Adipose tissue (tissue), 3 donors: ENCODE measurements around the gene SLC22A7. TPM values are rescaled to one million over a fixed set of nuclear protein-coding genes. Genes with fewer than 3 reads are reported as not detected.

Experiments
- H3K27ac ChIP-seq: one replicate; pipeline ENCODE4 v1.5.1; 2013; ENCODE audit warnings: low read depth, low read length
- WGBS, 3 donors: extraction: QIAGEN DNeasy Blood & Tissue Kit; methylation state at CpG; one replicate each; pipeline ENCODE4 v1.1.7; 2013; 5-methylcytosine and 5-hydroxymethylcytosine counted together
- polyA plus RNA-seq, 3 donors: library from polyadenylated mRNA; stranded (reverse); fragments of 200-250 nt; gene quantifications; one replicate each; pipeline ENCODE4 v1.2.3, GENCODE V29; 2013
- donor health status: healthy with polysubstance abuse.
- donor health status: Bipolar disorder and iron deficiency.
- donor health status: healthy.

SLC22A7 gene
- polyA plus RNA-seq, 3 donors, result not detected

DNA sequence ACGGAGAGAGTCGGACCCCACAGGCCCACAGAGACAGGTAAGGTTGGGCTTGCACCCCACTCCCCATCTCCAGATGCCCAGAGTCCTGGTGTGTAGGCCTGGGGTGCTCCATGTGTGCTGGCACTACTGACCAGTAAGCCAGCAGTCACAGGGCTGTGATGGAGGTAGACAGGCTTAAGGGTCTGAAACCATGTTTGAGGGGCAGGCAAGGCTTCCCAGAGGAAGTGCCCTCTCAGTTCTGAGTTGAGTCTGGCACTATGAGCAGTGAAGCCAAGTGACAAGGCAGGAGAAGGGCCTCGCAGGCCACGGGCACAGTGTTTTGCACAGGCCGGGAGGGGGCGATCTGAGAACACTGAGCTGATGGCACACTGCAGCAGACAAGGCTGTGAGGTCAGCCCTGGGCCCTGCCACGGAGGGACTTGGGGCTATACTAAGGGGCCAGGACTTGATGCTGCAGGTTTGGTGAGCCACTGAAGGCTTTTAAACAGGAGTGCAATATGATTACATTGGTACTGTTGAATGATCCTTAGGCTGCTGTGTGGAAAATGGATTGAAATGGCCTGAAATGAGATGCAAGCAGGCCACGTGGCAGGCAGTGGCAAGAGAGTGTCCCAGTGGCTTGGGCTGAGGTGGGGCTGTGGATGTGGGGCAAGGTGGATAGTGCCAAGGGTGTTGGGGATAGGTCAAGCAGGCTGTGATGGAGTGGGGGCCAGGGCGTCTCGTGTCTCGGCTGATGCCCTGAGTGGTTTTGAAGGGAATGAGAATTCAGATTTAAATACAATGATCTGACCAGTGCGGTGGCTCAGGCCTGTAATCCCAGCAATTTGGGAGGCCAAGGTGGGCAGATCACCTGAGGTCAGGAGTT is 34.5 kb upstream of the SLC22A7 start:
- WGBS, 3 donors, result 55 to 57% (median 57%) methylated on average over 12 of the region's 12 CpGs
- no peak overlapping the region for H3K27ac ChIP-seq

DNA sequence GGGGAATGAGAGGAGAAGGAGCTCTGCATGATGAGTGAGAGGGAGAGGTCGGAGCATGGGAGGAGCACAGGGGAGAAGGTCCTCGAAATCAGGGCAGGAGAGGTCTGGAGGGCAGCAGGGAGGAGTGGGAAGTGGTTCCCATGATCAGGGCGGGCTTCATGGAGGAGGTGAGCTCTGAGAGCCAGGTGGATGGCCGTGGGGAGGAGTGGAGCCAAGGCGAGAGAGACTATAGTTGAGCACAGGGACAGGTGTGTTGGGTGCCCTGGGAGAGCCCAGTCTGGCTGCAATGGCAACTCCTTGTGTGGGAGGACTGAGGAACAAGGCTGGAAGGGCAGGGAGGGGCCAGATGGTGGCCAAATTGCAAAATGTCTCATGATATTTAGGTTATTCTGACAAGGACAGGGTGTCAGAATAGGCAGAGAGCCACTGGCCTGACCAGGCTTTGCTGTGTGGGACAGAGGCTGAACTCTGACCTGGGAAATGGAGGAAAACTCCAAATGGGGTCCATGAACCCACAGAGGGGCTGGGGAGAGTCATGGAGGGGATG is 33.4 kb upstream of the SLC22A7 start:
- H3K27ac ChIP-seq, result no peak overlapping the region
- 83 to 90% (median 86%) methylated on average over 5 of the region's 5 CpGs for WGBS, 3 donors

DNA sequence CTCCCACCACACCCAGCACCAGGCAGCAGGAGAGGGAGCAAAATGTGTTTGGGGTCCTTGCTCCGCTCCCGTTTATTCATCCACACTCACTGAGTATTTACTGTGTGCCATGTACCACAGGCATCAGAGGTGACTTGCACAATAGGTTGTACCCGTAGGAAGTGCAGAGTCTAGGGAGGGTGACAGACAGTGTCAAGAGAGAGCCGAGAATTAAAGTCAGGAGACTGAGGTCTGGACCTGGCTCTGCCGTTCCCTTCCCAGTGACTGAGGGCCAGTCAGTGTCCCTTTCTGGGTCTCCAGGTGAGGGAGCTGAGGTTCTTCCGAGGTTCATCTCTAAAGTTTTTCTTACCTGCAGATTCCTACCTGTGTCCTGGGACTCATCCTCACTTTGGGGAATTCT is 32.5 kb upstream of the SLC22A7 start:
- WGBS, 3 donors, result 85 to 94% (median 93%) methylated on average over 6 of the region's 6 CpGs

DNA sequence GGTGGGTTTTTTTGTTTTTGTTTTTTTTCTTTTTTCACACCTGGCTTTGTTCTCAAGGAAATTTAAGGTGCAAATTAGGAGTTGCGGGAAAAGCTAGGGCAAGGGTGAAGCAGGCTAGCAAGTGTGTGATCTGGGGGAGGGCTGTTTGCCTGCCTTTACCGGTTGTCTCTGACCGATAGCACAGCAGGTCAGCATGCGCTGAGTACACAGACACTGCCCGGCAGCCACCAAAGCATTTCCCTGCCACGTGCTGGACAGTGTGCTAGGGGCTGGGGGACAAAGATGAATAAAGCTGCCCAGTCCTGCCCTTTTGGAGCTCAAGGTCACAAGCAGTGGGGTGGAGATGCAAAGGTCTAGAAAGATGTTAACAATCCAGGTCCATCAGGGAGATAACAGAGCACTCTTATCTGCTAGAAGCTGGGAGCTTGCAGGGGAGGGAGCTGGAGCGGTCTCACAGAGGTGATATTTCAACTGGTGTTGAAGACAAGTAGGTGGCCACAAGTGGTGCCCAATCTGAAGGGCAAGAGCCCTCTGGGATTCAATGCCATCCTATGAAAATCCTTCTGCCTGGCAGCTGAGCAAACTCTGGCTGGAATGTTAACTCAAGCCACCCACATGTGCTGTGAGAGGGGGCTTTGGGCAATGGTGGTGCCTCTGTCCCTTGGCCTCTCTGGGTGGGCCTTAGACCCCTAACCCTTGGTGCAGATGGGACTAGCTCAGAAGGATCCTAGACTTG is 30.3 kb upstream of the SLC22A7 start:
- no peak overlapping the region for H3K27ac ChIP-seq
- 39 to 84% (median 77%) methylated on average over 7 of the region's 7 CpGs for WGBS, 3 donors

More for the DNA sequence above, 32.5 kb upstream of the SLC22A7 start:
- no peak overlapping the region for H3K27ac ChIP-seq

DNA sequence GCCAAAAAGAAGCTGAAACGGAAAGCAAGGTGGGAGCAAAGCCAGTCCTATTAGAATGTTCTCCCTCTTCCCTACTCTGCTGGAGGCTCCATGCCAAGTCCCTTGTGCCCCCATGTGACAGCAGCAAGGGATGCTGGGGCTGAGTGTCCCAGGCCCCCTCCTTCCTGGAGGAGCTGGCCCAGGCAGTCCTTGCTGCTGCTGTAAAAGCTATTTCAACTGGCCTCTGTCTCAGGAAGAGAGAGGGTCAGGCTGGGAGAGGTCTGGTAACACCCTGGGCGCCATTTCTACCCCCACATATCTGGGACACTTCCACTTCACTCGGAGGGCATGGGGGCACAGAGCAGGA is 29.7 kb upstream of the SLC22A7 start:
- no peak overlapping the region for H3K27ac ChIP-seq
- WGBS, 3 donors, result 50 to 73% (median 51%) methylated on average over 3 of the region's 3 CpGs

DNA sequence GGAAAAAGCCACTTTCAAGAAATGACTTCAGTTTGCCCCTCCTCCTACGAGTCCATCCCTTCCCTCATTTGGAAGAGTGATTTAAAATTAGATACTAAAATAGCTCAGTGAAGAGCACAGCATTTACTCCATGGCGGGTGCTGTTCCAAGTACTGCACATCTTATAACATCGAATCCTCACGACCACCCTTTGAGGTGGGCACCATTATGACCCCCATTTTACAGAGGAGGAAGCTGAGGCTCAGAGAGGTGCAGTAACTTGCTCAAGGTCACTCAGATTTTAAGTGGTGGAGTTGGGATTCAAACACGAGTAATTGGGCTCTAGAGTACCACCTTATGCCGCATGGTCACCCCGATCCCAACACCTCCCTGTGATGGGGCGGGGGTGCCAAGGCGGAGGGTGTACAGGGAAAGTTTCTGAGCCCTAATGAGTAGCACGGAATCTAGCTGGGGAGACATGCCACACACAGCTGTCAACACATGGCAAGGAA is 29.2 kb upstream of the SLC22A7 start:
- WGBS, 3 donors, result 60 to 76% (median 70%) methylated on average over 10 of the region's 10 CpGs
- H3K27ac ChIP-seq, result no peak overlapping the region

DNA sequence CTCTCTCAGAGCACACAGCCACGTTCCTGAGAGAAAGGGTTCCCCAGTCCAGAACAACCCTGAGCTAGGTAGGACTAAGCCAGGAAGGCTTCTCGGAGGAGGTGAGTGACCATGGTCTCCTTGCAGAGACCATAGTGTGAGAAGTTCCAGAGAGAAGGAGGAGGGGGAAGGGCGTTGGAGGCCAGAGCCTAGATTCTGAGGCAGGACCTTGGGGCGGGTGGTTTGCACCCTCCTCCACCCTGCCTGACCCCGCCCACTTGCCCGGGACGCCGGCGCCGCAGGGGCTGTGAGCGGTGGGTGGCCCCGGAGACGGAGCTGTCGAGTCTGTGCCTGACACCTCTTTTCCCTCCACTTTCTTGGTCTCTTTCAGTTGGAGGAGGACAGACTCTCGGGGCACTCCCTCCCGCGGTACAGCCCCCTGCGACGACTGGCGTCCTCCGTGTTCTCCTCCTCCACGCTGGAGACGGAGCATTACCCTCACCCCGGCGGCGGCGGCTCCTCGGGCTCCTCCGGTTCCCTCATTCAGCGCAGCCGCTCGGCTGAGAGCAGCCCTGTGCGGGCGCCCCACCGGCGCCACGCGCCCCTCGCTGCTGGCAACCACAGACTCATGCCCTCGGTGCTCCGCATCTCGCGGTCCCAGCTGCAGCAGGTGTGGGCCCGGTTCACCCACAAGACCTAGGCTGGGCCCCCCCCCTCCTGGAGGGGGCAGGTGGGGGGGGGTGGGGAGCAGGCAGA is 28.6 kb upstream of the SLC22A7 start:
- no peak overlapping the region for H3K27ac ChIP-seq
- 5 to 6% (median 6%) methylated on average over 38 to 44 of the region's 44 CpGs for WGBS, 3 donors

DNA sequence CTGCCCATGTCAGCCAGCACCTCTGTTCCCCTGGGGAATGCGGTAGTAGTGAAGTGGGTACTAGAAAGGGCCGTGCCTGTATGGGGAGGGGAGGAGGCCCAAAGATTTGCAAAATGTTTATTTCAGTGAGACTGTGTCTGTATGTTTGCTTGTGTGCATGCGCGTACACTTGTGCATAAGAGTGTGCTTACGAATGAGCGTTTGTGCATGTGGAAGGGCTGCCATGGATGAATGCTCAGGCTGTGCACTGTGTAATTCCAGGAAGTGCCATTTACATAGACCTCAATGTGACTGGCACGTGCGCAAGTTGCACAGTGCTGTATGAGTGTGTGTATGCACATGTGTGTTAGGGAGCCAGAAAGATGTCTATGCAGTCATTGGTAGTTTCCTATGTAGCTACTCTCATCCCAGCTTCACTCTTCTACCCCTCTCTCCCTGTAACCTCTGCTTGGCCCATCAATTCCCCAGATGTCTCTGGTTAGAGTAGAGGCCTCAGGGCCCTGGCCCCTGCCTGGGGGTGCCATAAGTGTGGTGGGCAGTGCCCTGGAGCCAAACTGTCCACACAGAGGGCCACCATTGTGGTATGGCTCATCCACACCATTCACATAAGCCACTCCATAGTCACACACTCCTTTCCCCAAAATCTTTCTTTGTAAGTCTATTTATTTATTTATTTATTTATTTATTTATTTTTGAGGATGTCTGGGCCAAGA is 26.8 kb upstream of the SLC22A7 start:
- no peak overlapping the region for H3K27ac ChIP-seq
- WGBS, 3 donors, result 85 to 91% (median 88%) methylated on average over 8 of the region's 8 CpGs

DNA sequence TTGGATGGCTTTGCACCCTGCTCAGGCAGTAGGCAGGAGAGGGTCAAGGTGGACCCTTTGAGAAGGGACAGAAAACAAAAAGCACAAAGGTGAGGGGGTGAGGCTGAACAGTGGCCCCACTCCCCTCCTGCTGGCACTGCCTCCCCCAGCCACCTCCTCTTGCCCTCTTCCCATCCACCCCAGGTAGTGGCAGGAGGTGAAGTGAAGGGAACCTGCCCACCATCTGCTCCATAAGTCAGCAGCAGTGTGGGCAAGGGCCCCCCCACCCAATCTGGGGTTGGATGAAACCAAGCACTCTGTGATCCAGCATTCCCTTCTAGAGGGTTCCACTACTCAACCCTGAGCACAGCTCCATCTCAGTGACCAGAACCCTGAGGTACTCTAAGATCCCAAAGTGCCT is 26.1 kb upstream of the SLC22A7 start:
- no peak overlapping the region for H3K27ac ChIP-seq

DNA sequence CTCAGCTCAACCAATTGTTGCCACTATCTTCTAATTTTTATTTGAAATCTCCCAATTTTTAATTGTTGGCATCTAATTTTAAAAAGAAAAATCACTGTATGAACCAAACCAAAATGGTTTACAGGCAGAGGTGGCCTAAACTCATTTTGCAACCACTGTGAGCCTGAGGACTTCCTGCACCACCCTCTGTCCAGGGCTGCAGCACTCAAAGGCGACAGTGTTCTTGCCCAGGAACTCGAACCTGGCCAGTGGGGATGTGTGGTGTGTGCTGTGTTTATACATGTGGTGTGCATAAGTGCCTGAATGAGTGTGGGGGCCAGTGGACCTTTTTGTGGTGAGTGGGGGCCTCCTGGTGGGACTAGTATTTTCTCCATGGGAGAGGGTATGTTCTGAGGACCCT is 24.4 kb upstream of the SLC22A7 start:
- no peak overlapping the region for H3K27ac ChIP-seq
- WGBS, 3 donors, result 60 to 68% (median 64%) methylated on average over 2 of the region's 2 CpGs

DNA sequence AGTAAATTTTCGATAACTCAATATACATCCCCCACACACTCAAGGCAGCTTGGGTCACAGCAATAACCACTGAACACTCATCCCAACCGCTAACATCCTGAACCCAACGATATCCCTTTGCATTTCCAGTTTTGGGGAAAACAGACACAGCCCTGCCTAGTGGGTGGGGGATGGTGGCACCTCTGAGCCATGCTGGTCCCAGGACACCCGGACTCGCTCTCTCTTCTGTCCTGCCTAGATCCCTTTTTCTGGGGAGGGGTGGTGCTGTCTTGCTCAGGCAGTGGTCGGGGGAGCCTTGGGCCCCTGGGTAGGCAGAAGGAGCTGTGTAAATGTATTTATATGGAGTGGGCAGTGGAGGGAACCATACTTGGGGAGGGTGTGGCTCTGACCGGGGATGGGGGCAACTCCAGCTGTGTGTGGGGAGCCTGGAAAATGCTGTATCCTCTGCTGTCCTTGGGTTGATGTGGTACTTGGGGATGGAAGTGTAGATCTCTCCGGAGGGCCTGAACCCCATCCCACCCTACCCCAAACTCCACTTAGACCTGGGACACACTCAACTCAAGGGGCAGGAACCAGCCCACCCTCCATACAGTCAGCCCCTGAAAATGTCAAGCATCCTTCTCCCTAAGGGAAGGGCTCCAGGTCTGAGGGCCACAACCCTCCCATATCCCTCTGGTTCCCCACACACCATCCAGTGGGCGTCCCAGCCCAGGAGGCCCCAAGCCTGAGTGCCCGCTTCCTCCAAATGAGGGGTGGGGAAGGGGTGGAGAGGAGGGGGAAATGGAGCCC is 23.7 kb upstream of the SLC22A7 start:
- WGBS, 3 donors, result 71 to 82% (median 77%) methylated on average over 10 of the region's 10 CpGs

DNA sequence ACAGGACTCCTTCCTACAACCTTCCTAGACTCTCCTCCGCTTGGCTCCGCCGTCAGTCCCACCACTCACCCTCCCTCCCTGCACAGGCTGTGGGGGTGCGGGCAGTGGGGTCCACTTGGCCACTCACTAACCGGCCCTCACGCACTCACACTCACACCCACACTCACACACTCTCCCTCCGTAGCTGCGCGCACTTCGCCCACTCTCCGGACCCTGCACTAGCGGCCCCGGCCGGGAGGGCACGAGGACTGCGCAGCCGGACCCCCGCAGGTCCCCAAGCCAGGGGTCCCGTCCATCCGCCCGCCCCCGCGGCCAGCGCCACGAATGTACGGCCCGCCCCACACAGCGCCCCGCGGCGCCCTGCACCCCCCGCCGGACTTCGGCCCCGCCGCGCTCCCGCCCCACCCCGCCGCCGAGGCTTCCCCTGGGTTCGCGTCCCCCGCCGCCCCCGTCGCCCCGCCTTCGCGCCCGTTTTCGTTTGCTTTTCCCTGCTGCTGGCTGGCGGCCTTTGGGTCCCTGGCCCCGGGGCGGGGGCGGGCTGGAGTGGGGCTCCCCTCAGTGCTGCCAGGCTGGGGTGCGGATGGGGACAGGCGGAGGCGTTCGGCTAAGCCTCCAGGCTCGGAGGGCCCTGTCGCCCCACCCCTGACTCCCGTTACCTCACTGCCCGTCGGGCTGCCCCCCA is 23.0 kb upstream of the SLC22A7 start:
- no peak overlapping the region for H3K27ac ChIP-seq

More for the DNA sequence above, 23.7 kb upstream of the SLC22A7 start:
- no peak overlapping the region for H3K27ac ChIP-seq

DNA sequence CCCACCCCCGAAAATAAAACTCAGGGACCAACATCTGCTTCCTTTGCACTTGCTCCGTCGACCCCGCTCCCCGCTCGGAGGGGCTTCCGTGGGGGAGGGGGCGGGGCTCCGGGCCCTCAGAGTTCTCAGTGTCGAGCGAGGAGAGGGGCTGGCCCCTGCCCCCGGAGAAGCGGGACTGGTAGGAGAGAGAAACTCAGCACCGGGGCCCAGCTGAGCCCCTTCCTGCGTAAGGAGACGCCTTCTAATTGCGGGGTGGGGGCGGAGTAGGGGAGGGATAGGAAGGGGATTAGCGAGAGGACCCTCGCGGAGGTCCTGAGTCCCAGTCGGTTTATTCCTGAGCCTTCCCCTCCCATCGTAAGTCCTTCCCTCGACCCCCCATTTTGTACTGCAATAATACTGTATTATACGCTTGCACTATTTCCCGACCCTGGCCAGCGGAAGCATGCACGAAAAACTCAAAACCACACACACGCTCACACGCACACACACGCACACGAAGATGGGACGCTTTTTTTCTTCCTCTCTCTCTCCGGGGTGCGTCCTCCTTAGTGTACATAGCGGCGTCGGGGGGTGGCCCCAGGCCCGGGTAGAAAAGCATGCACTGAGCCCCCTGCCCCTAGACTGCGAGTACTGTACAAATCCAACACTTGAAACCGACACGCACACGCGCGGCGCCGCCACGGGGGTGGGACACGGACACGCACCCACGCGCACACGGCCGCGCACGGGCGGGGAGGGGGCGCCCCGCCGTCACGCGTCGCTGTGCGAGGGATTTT is 22.1 kb upstream of the SLC22A7 start:
- 18 to 39% (median 21%) methylated on average over 64 of the region's 64 CpGs for WGBS, 3 donors
- no peak overlapping the region for H3K27ac ChIP-seq

More for the DNA sequence above, 23.0 kb upstream of the SLC22A7 start:
- 4 to 5% (median 4%) methylated on average over 56 to 65 of the region's 65 CpGs for WGBS, 3 donors

DNA sequence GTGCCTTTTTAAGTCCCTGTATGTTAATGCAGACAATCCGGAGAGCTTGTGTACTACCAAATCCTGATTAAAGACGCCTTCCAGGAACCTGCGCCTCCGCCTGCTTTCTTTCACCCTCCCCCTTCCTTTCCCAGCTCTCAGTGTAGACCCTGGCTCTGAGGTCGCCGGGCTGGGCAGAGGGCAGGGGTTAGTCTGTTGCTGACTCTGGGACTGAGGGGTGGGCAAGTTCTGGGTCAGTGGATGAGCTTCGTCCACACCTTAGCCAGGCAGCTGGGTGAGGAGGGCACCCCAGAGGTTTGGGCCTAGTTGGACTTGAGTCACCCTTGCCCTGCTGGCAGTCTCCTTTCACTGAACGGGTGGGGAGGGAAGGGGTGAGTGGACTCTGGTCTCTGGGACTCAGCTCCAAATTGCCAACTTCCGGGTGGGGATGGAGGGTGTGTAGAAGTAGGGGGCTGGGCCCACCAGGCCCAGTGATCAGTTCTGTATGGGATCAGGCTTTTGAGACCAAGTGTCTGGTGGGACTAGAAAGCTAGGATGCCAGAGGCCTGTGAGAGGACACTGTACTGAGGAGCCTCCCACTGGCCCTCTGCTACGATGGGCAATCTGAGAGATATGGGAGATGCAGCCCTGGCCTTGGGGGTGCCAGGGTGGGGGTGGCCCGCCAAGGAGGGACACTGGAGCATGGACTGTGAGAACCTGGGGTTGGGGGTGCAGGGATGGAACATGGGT is 21.3 kb upstream of the SLC22A7 start:
- H3K27ac ChIP-seq, result no peak overlapping the region
- 83 to 88% (median 87%) methylated on average over 11 of the region's 11 CpGs for WGBS, 3 donors

DNA sequence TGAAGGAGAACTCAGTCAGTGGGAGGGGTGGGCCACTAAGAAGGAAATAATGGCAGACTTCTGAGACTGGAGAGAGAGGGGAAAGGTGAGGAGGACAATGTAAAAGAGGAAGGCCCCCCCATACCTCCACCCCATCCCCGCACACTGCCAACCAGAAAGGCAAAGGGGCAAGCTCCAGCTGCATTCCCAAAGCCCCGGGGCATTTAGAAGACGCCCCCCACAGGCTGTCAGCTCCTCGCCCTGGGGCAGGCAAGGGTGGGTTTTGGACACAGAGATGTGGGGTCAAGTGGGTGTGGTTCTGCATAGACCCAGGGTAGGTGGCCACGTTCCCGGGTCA is 20.8 kb upstream of the SLC22A7 start:
- 77 to 89% (median 87%) methylated on average over 6 of the region's 6 CpGs for WGBS, 3 donors
- no peak overlapping the region for H3K27ac ChIP-seq
